SK-N-MC (cell line): ENCODE results near the gene TGFBR3L.

ENCODE experiments used
- DNase-seq: peaks from one replicate; pipeline ENCODE4 v3.0.0-alpha.2; 2011; ENCODE audit warnings: low read depth, low spot score
- H3K27ac ChIP-seq: fragments of 200-600 bp; sonication (generic); 2 replicates; pipeline ENCODE4 v1.5.1; 2016; ENCODE audit warnings: mixed run types
- H3K36me3 ChIP-seq: fragments of 200-600 bp; sonication (generic); 2 replicates; pipeline ENCODE4 v1.6.1; 2017; ENCODE audit warnings: antibody characterized with exemption, low read length, mixed read lengths; ENCODE audit not compliant: insufficient read depth
- H3K4me3 ChIP-seq: fragments of 200-600 bp; sonication (generic); 2 replicates; pipeline ENCODE4 v1.5.1; 2016
- H3K9ac ChIP-seq: fragments of 200-600 bp; sonication (generic); 2 replicates; pipeline ENCODE4 v1.8.0; 2017; ENCODE audit warnings: mixed run types, mixed read lengths; ENCODE audit not compliant: insufficient read length
- H3K9me3 ChIP-seq: fragments of 200-600 bp; sonication (generic); 2 replicates; pipeline ENCODE4 v1.6.1; 2017; ENCODE audit warnings: low read depth, mild to moderate bottlenecking, antibody characterized with exemption, low read length, moderate library complexity, mixed read lengths
- EZH2 ChIP-seq: fragments of 200-600 bp; sonication (generic); IDR thresholded peaks from one replicate; pipeline ENCODE4 v1.6.1; 2017; ENCODE audit warnings: antibody characterized with exemption
- FOXP2 ChIP-seq: optimal IDR thresholded peaks from 2 replicates; pipeline ENCODE3; 2011; ENCODE audit warnings: mild to moderate bottlenecking, moderate library complexity; ENCODE audit not compliant: insufficient read depth; ENCODE audit errors: extremely low read length, control extremely low read depth
- POLR2AphosphoS5 ChIP-seq: IDR thresholded peaks from 2 replicates; pipeline ENCODE4 v1.6.1; 2012; ENCODE audit warnings: mild to moderate bottlenecking, low read depth, low read length, borderline replicate concordance

Gene TGFBR3L

DNA sequence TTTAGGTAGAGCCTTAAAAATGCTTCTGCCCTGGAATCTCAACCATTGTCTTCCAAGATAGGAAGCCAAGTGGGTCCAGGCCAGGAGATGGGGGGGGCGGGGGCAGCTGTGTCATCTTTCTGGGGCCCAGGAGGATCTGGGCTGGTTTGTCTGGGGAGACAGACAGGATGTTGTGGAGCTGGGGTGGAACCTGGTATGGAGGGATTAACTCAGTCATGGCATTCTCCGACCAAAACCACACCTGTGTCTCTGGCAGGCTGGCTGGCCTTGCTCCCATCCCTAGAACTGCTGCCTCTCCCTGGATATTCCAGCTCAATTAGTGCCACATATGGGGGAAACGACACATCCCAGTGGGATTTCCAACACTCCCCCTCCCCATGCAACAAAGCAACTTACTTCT is 13.7 kb upstream of the TGFBR3L start:
- Histone ChIP-seq H3K9ac (no peak overlapping the region), H3K36me3 (peaks cover 4% of the 10 kb centered on the region; the same call in 1 of the 2 replicates), H3K4me3 (no peak overlapping the region), H3K27ac (no peak overlapping the region), H3K9me3 (no peaks in the 10 kb centered on the region)
- DNase-seq: no peak
- TF ChIP-seq FOXP2 (no peak), EZH2 (no peak), POLR2AphosphoS5 (no peak)

DNA sequence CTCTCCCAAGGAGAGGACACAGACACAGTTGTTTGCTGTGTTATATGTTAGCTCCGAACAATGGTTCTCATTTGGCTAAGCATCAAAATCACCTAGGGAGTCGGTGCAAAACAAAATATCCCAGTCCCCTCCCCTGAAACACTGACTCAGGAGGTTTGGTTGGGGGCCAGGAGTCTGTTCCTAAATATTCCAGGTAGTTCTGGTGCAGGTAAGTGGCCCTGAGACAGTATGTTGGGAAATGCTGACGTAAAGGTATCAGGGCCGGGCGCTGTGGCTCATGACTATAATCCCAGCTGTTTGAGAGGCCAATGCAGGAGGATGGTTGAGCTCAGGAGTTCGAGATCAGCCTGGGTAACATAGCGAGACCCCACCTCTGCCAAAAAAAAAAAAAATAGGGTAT is 13.3 kb upstream of the TGFBR3L start:
- H3K9me3 ChIP-seq: no peaks in the 10 kb centered on the region
- H3K36me3 ChIP-seq: peaks cover 8% of the 10 kb centered on the region; the same call in 1 of the 2 replicates
- no peak for DNase-seq
- TF ChIP-seq FOXP2 (no peak), EZH2 (no peak), POLR2AphosphoS5 (no peak)
- H3K27ac ChIP-seq: no peak overlapping the region
- H3K4me3 ChIP-seq: no peak overlapping the region
- no peak overlapping the region for H3K9ac ChIP-seq

DNA sequence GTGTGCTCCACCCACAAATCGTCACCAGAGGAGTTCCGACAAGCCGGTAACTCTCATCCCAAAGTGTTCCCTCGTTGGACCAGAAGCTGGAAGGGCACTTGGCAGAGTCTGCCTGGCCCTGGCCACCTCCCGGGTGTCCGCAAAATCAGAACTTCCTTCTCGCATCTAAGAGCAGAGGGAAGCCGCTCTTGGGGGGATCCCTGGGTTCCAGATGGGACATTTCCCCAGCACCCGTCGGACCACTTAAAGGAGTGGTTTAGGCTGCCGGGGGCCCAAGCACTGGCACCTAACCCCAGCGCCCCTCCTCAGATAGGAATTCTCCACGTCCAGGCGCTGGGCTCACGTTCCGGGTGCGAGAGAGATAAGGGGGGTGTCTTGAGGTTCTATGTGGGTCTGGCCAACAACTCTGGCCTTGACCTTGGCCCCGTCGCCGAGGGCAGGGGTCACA is 11.8 kb upstream of the TGFBR3L start:
- no peak for DNase-seq
- H3K9ac ChIP-seq: peak overlapping the region; percentile 96
- peak overlapping the region; percentile 83 for H3K27ac ChIP-seq

DNA sequence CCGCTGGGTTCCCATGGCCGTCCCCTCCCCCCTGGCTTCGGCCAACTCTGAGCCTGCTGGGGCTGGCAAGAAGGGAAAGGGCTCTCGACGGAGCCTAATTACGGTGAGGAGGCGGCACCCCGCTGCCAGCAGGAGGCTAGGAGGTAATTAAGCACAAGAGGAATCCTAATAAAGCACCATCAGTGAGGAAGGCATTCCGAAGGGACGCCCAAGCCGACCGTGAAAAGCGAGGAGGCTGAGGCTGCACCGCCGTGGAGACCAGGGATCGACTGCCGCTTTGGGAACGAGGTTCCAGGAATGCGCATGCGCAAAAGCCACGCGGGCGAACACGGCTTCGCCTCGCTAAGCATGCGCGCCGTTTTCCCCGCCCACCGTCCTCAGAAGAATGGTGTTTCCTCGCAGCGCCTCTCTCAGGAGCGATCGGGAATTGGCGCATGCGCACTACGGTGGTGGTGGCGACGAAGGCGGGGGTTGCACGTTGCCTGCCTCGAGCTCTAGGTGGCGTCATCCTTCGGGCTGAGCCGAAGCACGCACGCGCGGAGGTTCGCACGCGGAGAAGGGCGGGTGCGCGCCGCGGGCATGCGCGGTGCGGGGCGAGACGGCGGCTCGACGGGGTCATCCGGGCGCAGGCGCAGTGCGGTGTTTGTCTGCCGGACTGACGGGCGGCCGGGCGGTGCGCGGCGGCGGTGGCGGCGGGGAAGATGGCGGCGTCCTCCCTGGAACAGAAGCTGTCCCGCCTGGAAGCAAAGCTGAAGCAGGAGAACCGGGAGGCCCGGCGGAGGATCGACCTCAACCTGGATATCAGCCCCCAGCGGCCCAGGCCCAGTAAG is 11.2 kb upstream of the TGFBR3L start, which contains the start of gene MAP2K7:
TSS of gene MAP2K7 (plus strand) at position 634 of the 830 bp plus-strand sequence. CDS start at position 702, 68 bp downstream.
- no peak for TF ChIP-seq EZH2
- peak; percentile 97 for TF ChIP-seq POLR2AphosphoS5
- peak; percentile 91 for TF ChIP-seq FOXP2
- DNase-seq: peak; percentile 99
- Histone ChIP-seq H3K4me3 (peak within 1 kb of the TSS; percentile 89), H3K9ac (peak within 1 kb of the TSS; percentile 96), H3K9me3 (no peaks in the 10 kb centered on the region), H3K27ac (peak within 1 kb of the TSS; percentile 85), H3K36me3 (peaks cover 9% of the 10 kb centered on the region; the same call in 1 of the 2 replicates)

More for the DNA sequence above, 11.8 kb upstream of the TGFBR3L start:
- Histone ChIP-seq H3K4me3 (peak overlapping the region; percentile 89), H3K36me3 (peaks cover 9% of the 10 kb centered on the region; the same call in 1 of the 2 replicates), H3K9me3 (no peaks in the 10 kb centered on the region)
- no peak for TF ChIP-seq EZH2
- no peak for TF ChIP-seq FOXP2
- TF ChIP-seq POLR2AphosphoS5: no peak

DNA sequence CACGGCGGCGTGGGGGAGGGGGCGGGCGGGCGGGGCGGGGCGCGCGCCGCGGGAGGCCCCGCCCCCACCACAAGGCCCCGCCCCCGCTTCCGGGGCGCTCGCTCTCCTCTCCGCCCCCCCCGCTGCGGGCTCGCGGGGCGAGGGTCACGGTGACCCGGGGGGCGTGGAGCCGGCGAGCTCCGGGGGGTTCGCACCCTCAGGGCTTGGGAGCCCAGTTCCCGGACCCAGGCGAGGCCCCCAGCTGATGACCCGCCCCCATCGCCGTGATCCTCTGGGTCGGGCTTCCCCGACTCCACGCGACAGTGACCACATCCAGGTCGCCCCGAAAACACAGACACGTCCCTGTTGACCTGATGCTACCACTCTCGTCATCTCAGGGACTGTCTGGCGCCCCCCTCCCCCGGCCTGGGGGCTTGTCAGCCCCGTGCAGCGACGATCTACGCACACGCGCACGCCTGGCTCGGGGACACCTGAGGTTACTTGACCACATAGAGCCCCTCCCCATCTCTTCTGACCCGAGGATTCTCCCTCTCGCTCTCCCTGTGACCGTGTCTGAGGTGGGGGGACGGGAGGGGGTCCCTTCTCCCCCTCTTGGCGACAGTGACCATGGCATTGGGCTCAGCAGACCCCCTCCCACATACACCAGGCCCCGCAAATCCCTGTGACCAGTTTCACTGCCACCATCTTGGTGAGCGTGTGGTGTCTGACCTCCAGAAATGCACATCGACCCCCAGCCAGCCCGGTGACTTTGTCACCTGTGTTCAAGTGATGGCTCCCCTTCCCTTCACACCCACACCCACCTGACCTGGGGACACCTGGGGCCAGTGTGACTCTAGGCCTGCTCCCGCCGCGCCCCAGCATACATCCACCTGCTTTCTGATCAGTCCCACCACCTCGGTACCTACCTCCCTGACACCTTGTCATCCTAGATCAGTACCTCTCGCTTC is 10.3 kb upstream of the TGFBR3L start:
- Histone ChIP-seq H3K9me3 (no peaks in the 10 kb centered on the region), H3K27ac (peak overlapping the region; percentile 85), H3K4me3 (peak overlapping the region; percentile 87), H3K9ac (peak overlapping the region; percentile 81), H3K36me3 (peaks cover 9% of the 10 kb centered on the region; the same call in 1 of the 2 replicates)
- no peak for DNase-seq
- TF ChIP-seq POLR2AphosphoS5: no peak
- TF ChIP-seq FOXP2: no peak
- no peak for TF ChIP-seq EZH2

DNA sequence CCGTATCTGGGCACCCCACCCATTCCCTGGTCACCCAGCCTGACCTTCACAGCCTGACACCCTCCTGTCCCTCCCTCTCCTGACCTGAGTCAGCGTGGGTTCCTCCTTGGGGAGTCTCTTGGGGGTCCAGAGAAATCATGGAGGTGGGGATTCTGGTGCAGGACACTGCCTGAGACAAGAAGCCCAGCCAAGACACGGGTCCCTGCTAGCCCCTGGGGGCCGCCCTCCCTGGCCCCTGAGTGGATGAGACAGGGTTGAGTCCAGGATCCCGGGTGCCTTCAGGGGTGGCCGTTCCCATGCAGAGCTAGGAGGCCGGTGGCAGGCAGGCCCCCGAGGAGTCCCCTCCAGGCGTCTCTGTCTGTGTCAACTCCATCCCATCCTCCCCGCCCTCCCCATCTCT is 9.4 kb upstream of the TGFBR3L start:
- Histone ChIP-seq H3K9me3 (no peaks in the 10 kb centered on the region), H3K36me3 (peaks cover 11% of the 10 kb centered on the region; the same call in 1 of the 2 replicates), H3K4me3 (peak overlapping the region; percentile 87), H3K27ac (no peak overlapping the region), H3K9ac (peak overlapping the region; percentile 53)
- no peak for DNase-seq
- no peak for TF ChIP-seq FOXP2
- no peak for TF ChIP-seq POLR2AphosphoS5
- no peak for TF ChIP-seq EZH2

DNA sequence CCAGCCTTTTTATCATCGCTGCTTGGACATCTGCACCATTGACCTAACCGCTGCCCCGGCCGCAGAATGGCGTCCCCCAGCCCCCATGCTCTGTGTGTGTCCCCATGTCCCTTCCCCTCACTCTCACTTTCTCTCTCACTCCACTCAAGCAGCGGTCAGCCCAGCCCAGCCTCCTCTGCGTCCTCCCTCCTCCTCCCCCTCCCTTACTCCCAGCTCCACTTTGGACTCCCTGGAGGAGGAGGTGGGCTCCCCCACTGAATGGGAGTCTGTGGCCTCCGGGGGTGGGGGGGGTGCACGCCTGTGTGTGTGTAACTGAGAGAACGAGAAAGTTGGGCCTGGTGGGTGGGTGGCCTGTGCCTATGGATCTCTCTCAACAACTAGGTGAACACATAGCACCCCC is 8.8 kb upstream of the TGFBR3L start:
- peaks cover 17% of the 10 kb centered on the region; the same call in 1 of the 2 replicates for H3K36me3 ChIP-seq
- no peak overlapping the region for H3K4me3 ChIP-seq
- no peak overlapping the region for H3K9ac ChIP-seq
- no peaks in the 10 kb centered on the region for H3K9me3 ChIP-seq
- no peak for TF ChIP-seq FOXP2
- TF ChIP-seq EZH2: no peak
- TF ChIP-seq POLR2AphosphoS5: no peak
- H3K27ac ChIP-seq: no peak overlapping the region
- DNase-seq: no peak

DNA sequence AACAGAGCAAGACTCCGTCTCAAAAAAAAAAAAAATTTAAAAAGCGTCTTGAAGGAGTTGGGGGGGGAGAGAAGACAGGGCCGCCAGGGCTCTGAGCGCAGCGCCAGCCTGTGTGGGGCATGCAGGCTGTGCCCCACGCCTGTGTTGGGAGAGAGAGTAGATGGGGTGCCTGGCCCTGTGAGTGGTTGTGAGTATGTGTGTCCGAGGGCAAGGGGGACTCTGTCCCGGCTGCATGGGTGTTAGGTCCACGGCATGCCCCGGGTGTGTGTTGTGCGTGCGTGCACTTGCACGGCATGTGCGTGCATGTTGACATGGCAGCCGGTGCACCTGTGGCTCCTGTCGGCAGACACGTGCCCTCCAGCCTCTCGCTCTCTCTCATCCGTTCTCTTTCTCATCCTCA is 7.5 kb upstream of the TGFBR3L start:
- Histone ChIP-seq H3K27ac (no peak overlapping the region), H3K36me3 (peaks cover 30% of the 10 kb centered on the region; the same call in 1 of the 2 replicates), H3K9me3 (no peaks in the 10 kb centered on the region), H3K9ac (no peak overlapping the region), H3K4me3 (no peak overlapping the region)
- DNase-seq: no peak
- no peak for TF ChIP-seq POLR2AphosphoS5
- TF ChIP-seq EZH2: no peak
- no peak for TF ChIP-seq FOXP2
